Stomach (tissue), 4 donors: ENCODE results near the gene OTOGL.

Experiments
- EP300 ChIP-seq: sonication (generic); formaldehyde crosslinking; IDR thresholded peaks from one replicate; pipeline ENCODE4 v1.6.1; 2017; ENCODE audit warnings: antibody characterized with exemption
- POLR2A ChIP-seq, 4 donors: fragments of 450-650 bp; IDR thresholded peaks; one replicate each; pipeline ENCODE4 v1.6.1; 2016; ENCODE audit warnings: antibody characterized with exemption in 4 of 4, control low read depth in 2 of 4, mild to moderate bottlenecking in 1 of 4, moderate library complexity in 1 of 4
- POLR2AphosphoS5 ChIP-seq, 3 donors: sonication (generic); formaldehyde crosslinking; IDR thresholded peaks; one replicate each; pipeline ENCODE4 v1.6.1; 2016; ENCODE audit warnings: antibody characterized with exemption in 3 of 3
- TF ChIP-seq, protein P1 (sequence below), 7 experiments: fragments of 450-650 bp in 4 of 7; fragments of 200-600 bp in 3 of 7; sonication (generic) in 3 of 7; IDR thresholded peaks; one replicate each; pipeline ENCODE4 v1.5.1; 2016 to 2019; ENCODE audit warnings: antibody characterized with exemption in 7 of 7, control low read depth in 2 of 7, mild to moderate bottlenecking in 1 of 7

DNA sequence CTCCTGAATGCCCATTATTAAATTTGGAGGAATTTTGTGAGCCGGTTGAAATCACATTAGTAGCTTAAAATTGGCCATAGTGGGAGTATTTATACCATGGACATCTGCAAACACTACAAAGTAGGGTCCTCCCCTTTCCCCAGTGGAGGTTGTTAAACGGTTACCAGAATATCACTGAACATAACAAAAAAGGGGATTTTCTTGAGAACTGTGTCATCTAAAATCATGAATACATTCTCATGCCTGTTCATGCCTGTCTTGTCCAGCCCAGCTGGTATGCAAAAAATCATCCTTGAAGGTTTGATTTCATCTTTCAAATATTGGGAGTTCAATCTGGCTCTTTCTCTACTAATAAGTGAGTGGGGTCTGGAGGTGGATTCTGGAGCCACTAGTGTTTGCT is 96.4 kb downstream of the OTOGL start:
- TF ChIP-seq, protein P1, sequence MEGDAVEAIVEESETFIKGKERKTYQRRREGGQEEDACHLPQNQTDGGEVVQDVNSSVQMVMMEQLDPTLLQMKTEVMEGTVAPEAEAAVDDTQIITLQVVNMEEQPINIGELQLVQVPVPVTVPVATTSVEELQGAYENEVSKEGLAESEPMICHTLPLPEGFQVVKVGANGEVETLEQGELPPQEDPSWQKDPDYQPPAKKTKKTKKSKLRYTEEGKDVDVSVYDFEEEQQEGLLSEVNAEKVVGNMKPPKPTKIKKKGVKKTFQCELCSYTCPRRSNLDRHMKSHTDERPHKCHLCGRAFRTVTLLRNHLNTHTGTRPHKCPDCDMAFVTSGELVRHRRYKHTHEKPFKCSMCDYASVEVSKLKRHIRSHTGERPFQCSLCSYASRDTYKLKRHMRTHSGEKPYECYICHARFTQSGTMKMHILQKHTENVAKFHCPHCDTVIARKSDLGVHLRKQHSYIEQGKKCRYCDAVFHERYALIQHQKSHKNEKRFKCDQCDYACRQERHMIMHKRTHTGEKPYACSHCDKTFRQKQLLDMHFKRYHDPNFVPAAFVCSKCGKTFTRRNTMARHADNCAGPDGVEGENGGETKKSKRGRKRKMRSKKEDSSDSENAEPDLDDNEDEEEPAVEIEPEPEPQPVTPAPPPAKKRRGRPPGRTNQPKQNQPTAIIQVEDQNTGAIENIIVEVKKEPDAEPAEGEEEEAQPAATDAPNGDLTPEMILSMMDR (IDR thresholded peaks at IDR 0.05): no peak
- no peak for TF ChIP-seq EP300
- TF ChIP-seq POLR2A (IDR thresholded peaks at IDR 0.05): no peak
- TF ChIP-seq POLR2AphosphoS5 (IDR thresholded peaks at IDR 0.05): no peak
